Renal pelvis (tissue), 4 donors: ENCODE measurements around the gene VAV1. TPM values are rescaled to one million over a fixed set of nuclear protein-coding genes. Genes with fewer than 3 reads are reported as not detected.
"Not testable (repeated sequence)": the region's sequence is repeated elsewhere in the genome, so short reads cannot be mapped to it uniquely, and the experiment has no call there.

Source experiments
- DNase-seq: peaks from one replicate; pipeline ENCODE4 v3.0.0-alpha.2; 2013
- polyA plus RNA-seq, 3 donors: library from polyadenylated mRNA; unstranded; fragments of 120-200 nt; gene quantifications; one replicate each; pipeline ENCODE4 v1.2.1, GENCODE V29; 2013; ENCODE audit not compliant: insufficient read length in 3 of 3

VAV1 gene
- polyA plus RNA-seq, 3 donors, result 1.8 to 2.1 (median 1.9) TPM

DNA sequence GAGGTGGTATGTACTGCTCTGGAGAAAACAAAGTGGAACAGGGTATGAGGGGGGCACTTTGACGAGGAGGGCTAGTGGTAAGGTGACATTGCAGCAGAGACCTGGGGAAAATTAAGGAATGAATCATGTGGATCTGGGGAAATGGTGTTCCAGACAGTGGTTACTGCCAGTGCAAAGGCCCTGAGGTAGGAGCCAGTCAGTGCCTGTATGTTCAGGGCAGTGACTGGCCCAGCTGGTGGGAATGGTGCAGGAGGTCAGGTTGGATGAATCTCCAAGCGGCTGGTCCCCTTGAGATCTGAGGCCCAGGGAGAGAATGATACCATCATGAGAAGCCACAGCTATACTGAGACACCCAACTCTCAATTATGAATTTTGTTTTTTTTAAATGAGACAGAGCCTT, 4.9 kb downstream of the VAV1 start:
- no peak for DNase-seq

- DNase-seq, result no peak
Observed at GRCh38 chr19:6778386-6778785, 5.9 kb downstream of the VAV1 start.

GRCh38 chr19:6779206-6779605, 6.7 kb downstream of the VAV1 start:
- no peak for DNase-seq

GRCh38 chr19:6787393-6787792, 14.9 kb downstream of the VAV1 start:
- no peak for DNase-seq

- DNase-seq, result no peak
Observed at GRCh38 chr19:6788896-6789295, 16.4 kb downstream of the VAV1 start.

DNA sequence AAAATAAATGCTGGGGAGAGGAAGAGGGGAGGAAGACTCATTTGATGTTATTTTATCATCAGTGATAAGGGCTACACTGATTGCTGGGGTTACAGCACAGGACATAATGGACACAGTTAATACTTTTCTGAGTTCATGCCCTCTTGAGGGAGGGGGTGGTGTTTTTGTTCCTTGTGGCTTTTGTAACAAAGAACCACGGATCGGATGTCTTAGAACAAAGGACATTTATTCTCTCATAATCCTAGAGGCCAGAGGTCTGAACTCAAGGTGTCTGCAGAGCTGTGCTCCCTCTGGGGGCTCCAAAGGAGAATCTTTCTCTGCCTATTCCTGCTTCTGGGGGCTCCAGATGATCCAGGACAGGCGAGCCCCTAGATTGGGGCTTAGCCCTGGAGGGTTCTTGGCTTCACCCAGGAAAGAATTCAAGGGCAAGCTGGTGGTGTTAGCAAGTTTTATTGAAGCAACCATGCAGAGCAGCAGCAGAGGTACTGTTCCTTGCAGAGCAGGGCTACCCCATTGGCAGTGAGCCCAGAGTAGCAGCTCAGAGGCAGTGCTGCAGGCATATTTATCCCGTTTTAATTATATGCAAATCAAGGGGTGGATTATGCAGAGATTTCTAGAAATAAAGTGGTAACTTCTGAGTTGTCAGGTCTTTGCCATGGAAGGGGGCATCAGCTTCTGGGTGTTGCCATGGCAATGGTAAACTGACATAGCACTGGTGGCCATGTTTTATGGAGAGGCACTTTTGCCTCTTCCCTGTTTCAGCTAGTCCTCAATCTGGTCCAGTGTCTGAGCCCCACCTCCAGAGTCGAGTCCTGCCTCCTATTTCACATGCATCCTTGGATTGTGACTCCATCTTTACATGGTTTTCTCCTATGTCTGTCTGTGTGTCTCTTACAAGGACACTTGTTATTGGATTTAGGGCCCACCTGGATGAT, 18.0 kb downstream of the VAV1 start:
- DNase-seq, result no peak

GRCh38 chr19:6791237-6791636, 18.7 kb downstream of the VAV1 start:
- no peak for DNase-seq

- no peak for DNase-seq
Observed at GRCh38 chr19:6793411-6793810, 20.9 kb downstream of the VAV1 start.

DNA sequence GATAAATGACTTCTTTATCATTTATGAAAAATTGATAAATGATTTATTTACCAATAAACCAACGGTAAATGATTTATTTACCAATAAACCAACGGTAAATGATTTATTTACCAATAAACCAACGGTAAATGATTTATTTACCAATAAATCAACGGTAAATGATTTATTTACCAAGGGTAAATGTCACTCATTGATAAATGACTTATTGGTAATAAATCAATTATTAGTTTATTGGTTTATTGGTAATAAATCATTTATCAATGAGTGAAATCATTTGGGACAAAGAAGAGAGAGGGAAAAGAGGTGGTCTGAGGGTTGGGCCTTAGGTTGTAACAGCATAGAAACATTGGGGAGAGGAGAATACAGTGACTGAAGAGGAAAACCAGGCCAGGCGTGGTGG, 21.5 kb downstream of the VAV1 start:
- no peak for DNase-seq

- no peak for DNase-seq
Observed at GRCh38 chr19:6794686-6795431, 22.4 kb downstream of the VAV1 start.

DNA sequence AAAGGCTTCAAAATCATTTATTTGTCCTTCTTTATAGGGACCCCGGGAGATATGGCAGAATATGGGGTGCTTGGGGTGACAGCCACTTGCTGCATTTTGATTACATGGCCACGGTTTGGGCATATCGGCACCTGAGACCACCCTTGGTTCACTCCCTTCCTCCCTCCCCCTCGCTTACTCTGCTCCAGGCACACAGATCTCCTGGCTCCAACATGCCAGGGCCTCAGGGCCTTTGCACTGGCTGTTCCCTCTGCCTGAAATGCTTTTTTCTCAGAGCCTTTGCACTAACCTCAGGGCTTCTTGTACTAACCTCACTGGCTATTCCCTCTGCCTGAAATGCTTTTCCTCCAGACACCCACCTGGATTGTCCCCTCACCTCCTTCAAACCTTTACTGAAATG, 23.8 kb downstream of the VAV1 start:
- DNase-seq, result no peak

DNA sequence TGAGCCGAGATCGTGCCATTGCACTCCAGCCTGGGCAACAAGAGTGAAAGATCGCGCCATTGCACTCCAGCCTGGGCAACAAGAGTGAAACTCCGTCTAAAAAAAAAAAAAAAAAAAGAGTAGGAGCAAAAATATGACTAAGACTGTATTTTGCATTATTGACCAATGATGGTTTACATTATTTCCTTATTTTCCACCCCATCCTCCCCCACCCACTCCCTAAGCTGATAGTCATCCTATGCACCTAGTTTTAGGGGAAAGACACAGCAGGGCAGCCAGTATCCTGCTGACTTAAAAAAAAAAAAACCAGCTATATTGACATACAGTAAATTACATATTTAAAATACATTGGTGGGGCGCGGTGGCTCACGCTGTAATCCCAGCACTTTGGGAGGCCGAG, 25.1 kb downstream of the VAV1 start:
- DNase-seq, result no peak

DNA sequence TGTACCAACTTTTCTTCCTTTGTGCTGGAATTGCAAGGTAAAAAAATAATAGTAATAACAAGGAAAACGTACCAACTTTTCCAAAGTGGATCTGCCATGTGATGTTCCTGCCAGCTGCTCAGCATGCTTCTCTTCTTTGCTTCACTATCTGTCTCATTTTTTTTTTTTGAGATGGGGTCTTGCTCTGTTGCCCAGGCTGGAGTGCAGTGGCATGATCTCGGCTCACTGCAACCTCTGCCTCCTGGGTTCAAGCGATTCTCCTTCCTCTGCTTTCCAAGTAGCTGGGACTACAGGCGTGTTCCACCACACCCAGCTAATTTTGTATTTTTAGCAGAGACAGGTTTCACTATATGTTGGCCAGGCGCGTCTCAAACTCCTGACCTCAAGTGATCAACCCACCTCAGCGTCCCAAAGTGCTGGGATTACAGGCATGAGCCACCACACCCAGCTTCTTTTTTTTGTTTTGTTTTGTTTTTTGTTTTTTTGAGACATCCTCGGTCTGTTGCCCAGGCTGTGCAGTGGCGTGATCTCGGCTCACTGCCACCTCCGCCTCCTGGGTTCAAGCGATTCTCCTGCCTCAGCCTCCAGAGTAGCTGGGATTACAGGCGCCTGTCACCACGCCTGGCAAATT, 27.8 kb downstream of the VAV1 start:
- not testable (repeated sequence) for DNase-seq

DNA sequence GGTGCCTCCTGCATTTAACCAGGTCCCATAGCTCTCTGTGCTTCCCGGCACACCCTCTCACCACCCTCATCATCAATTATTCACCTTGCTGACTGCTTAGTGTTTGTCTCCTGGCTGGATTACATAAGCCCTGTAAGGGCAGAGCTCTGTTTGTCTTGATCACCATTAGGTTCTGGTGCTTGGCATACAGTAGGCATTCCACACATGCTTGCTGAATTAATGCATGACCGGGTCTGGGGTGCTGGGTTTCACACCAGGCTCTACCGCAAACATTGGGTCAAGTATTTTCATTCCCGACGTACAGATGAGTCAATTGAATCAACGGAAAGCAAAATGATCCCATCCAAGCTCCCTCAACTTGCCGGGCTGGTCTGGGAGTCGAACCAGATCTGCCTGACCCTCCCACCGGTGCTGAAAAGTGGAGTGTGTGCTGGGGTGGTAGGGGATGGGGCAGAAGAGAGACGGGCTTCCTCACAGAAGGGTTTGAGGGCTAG, 28.5 kb downstream of the VAV1 start:
- DNase-seq, result no peak

DNA sequence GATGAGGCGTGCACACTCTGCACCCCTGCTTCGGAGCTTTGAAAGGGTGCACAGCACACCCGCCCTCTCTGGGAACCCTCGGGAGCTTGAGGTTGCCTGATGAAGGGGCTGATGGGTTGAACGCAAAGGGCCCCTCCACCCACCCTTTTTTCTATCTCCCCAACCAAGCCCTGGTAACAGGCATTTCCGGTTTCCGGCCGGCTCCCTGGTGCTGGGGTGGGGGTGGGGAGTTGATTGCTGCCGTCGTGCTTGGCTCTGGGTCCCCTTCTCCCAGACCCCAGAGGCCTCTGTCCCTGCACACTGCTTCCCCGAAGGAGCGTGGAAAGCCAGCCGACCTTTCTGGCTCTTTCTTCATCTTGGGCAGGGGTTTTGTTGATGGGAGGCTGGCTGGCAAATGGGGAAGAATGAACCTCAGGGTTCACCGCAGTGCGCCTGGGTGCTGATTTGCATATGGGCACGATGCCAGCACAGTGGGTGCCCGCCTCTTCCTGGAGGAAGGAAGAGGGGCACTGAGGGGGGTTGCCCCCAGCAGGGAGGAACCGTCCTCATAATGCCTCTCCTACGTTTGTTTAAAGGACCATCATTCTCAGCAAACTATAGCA, 29.1 kb downstream of the VAV1 start:
- peak; percentile 4 for DNase-seq

DNA sequence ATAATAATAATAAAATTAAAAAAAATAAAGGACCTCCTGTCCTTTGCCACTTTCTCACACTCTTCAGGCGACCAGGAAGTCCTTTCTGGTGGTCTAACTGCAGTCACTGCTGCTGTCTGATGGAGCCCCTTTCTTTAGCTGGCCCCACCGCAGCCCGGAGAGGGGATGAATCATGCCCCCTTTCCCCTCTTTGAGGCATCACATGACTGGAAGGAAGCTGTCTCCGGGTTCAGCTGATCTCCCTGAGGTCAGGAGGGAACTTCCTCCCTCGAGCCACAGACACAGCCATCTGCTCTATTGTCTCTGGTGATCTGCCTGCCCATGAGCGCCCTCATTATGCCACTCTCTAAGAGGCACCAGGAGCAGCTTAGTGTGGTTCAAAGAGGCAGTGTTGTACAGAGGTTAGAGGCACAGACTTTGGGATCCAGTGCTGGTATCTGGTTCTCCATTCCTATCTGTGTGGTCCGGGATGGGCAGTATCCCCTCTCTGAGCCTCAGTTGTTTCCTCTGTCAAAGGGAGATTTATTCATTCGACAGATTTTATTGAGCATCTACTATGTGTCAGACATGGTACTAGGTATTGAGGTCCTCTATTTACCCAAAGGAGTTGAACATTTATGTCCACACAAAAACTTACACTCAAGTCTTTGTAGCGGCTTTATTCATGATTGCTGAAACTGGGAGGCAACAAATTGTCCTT, 30.0 kb downstream of the VAV1 start:
- DNase-seq, result no peak

DNA sequence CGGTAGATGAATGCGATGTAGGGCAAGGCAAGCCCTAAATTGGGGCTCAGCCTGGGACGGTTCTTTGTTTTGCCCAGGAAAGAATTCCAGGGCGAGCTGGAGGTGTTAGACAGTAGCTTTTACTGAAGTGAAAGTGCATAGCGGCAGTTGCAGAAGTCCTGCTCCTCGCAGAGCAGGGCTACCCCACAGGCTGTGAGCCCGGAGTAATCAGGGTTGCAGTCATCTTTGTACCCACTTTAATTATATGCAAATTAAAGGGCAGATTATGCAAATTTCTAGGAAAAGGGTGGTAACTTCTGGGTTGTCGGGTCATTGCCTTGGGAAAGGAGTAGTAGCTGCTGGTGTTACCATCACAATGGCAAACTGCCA, 30.5 kb downstream of the VAV1 start:
- DNase-seq, result no peak

DNA sequence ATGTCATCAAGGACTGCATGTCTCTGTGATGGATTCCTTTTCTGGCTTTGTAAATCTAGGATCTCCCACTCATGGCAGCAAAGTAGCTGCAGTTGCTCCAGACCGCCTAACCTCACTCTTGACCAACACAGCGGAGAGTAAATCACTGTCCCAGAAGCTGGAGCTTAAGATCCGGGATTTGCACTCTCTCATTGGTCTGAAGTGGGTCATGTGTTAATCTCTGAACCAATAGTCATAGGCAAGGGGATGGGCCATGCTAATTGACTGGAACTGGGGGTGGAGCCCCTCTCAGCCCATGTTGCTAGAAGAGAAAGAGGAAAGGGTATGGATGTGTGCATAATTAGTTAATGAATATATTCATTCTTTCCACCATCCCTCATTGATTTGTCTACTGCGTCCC, 34.0 kb downstream of the VAV1 start:
- no peak for DNase-seq

GRCh38 chr19:6807291-6807690, 34.8 kb downstream of the VAV1 start:
- no peak for DNase-seq

DNA sequence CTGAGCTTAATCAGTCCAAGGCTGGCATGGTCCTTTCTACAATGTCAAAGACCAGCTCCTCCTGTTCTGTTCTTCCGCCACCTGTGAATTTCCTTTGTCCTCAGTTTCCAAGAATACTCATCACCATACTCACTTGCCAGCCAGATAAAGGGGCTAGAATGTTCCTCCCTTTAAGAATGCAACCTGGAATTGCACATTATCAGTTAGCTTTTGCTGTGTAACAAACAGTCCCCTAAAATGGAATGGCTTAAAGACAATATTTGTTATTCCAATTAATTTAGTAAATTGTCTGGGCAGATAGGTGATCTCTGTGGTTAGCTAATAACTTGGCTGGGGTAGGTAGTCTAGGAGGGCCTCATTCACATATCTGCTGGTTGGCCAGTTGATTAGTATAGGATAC, 36.0 kb downstream of the VAV1 start:
- no peak for DNase-seq

DNA sequence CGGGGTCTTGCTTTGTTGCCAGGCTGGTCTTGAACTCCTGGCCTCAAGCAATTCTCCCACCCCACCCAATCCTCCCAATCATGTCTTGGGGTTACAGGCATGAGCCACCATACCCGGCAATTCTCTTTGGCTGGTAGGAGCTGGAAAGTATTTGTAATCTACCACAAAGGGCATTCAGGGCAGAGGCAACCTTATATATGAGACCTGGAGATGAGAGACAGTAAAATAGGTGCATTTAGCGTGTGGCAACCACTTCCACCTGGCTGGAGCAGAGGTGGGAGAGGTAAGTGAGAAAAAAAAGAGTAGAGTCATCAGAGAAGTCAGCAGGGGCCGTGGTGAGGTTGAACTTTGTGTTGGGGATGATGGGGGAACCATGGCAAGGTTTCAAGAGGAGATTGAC, 36.8 kb downstream of the VAV1 start:
- DNase-seq, result no peak

- no peak for DNase-seq
Observed at GRCh38 chr19:6811378-6811777, 38.9 kb downstream of the VAV1 start.
